Stimulated activated naive CD8-positive, alpha-beta T cell treated with anti-CD3 and anti-CD28 coated beads, Interleukin-15, Interleukin-2, amounts not matched to agents 100 ng/mL and 50 ng/mL, for 24 hours (primary cell): ENCODE data around the gene FOXF2.

Experiments used
- H3K27ac Mint-ChIP-seq: one replicate; pipeline ENCODE4 v1.8.0; 2021; ENCODE audit warnings: mild to moderate bottlenecking, mixed read lengths
- H3K27me3 Mint-ChIP-seq: one replicate; pipeline ENCODE4 v1.8.0; 2021; ENCODE audit warnings: mixed read lengths
- H3K36me3 Mint-ChIP-seq: one replicate; pipeline ENCODE4 v1.8.0; 2021; ENCODE audit warnings: low read depth, mixed read lengths
- H3K4me1 Mint-ChIP-seq: one replicate; pipeline ENCODE4 v1.8.0; 2021; ENCODE audit warnings: low read depth, mixed read lengths
- H3K4me3 Mint-ChIP-seq: one replicate; pipeline ENCODE4 v1.8.0; 2021; ENCODE audit warnings: mild to moderate bottlenecking, mixed read lengths
- H3K9me3 Mint-ChIP-seq: one replicate; pipeline ENCODE4 v1.8.0; 2021; ENCODE audit warnings: mixed read lengths

FOXF2 gene

GRCh38 chr6:1406306-1407072 lies 17.1 kb downstream of the FOXF2 start:
- Mint-ChIP-seq H3K36me3 (no peaks in the 10 kb centered on the region), H3K4me3 (no peak overlapping the region), H3K27me3 (peaks cover 28% of the 10 kb centered on the region), H3K9me3 (no peaks in the 10 kb centered on the region), H3K27ac (no peak overlapping the region), H3K4me1 (no peaks in the 10 kb centered on the region)

GRCh38 chr6:1407499-1407990 lies 18.2 kb downstream of the FOXF2 start:
- H3K4me3 Mint-ChIP-seq: no peak overlapping the region
- no peaks in the 10 kb centered on the region for H3K36me3 Mint-ChIP-seq
- H3K9me3 Mint-ChIP-seq: no peaks in the 10 kb centered on the region
- no peak overlapping the region for H3K27ac Mint-ChIP-seq
- peaks cover 30% of the 10 kb centered on the region for H3K27me3 Mint-ChIP-seq
- no peaks in the 10 kb centered on the region for H3K4me1 Mint-ChIP-seq

- H3K4me3 Mint-ChIP-seq: no peak overlapping the region
- H3K27me3 Mint-ChIP-seq: peaks cover 32% of the 10 kb centered on the region
- no peaks in the 10 kb centered on the region for H3K4me1 Mint-ChIP-seq
- H3K36me3 Mint-ChIP-seq: no peaks in the 10 kb centered on the region
- H3K9me3 Mint-ChIP-seq: no peaks in the 10 kb centered on the region
- no peak overlapping the region for H3K27ac Mint-ChIP-seq
Measured at GRCh38 chr6:1409774-1410465, 20.5 kb downstream of the FOXF2 start.

- Mint-ChIP-seq H3K4me3 (no peak overlapping the region), H3K27ac (no peak overlapping the region), H3K36me3 (no peaks in the 10 kb centered on the region), H3K4me1 (no peaks in the 10 kb centered on the region), H3K9me3 (no peaks in the 10 kb centered on the region), H3K27me3 (peaks cover 39% of the 10 kb centered on the region)
Measured at GRCh38 chr6:1412901-1413300, 23.5 kb downstream of the FOXF2 start.

GRCh38 chr6:1415416-1416063 lies 26.2 kb downstream of the FOXF2 start:
- Mint-ChIP-seq H3K9me3 (peaks cover 5% of the 10 kb centered on the region), H3K27me3 (peaks cover 24% of the 10 kb centered on the region), H3K4me3 (no peak overlapping the region), H3K27ac (no peak overlapping the region), H3K36me3 (no peaks in the 10 kb centered on the region), H3K4me1 (no peaks in the 10 kb centered on the region)

- Mint-ChIP-seq H3K9me3 (peaks cover 11% of the 10 kb centered on the region), H3K27me3 (peaks cover 28% of the 10 kb centered on the region), H3K27ac (no peak overlapping the region), H3K4me1 (no peaks in the 10 kb centered on the region), H3K36me3 (no peaks in the 10 kb centered on the region), H3K4me3 (no peak overlapping the region)
Measured at GRCh38 chr6:1416191-1416760, 26.9 kb downstream of the FOXF2 start.

- Mint-ChIP-seq H3K36me3 (no peaks in the 10 kb centered on the region), H3K27me3 (peaks cover 27% of the 10 kb centered on the region), H3K27ac (no peak overlapping the region), H3K9me3 (peaks cover 11% of the 10 kb centered on the region), H3K4me3 (no peak overlapping the region), H3K4me1 (no peaks in the 10 kb centered on the region)
Measured at GRCh38 chr6:1416820-1417219, 27.4 kb downstream of the FOXF2 start.

GRCh38 chr6:1417718-1418117 lies 28.3 kb downstream of the FOXF2 start:
- no peaks in the 10 kb centered on the region for H3K4me1 Mint-ChIP-seq
- no peak overlapping the region for H3K4me3 Mint-ChIP-seq
- H3K27me3 Mint-ChIP-seq: peaks cover 26% of the 10 kb centered on the region
- no peaks in the 10 kb centered on the region for H3K36me3 Mint-ChIP-seq
- H3K9me3 Mint-ChIP-seq: peaks cover 11% of the 10 kb centered on the region
- H3K27ac Mint-ChIP-seq: no peak overlapping the region

- H3K36me3 Mint-ChIP-seq: no peaks in the 10 kb centered on the region
- H3K9me3 Mint-ChIP-seq: peaks cover 11% of the 10 kb centered on the region
- no peaks in the 10 kb centered on the region for H3K4me1 Mint-ChIP-seq
- no peak overlapping the region for H3K27ac Mint-ChIP-seq
- H3K4me3 Mint-ChIP-seq: no peak overlapping the region
- H3K27me3 Mint-ChIP-seq: peaks cover 28% of the 10 kb centered on the region
Measured at GRCh38 chr6:1418471-1419191, 29.3 kb downstream of the FOXF2 start.

- peaks cover 11% of the 10 kb centered on the region for H3K9me3 Mint-ChIP-seq
- no peak overlapping the region for H3K4me3 Mint-ChIP-seq
- H3K36me3 Mint-ChIP-seq: no peaks in the 10 kb centered on the region
- H3K4me1 Mint-ChIP-seq: peaks cover 3% of the 10 kb centered on the region
- peaks cover 41% of the 10 kb centered on the region for H3K27me3 Mint-ChIP-seq
- H3K27ac Mint-ChIP-seq: no peak overlapping the region
Measured at GRCh38 chr6:1420382-1420781, 31.0 kb downstream of the FOXF2 start.

GRCh38 chr6:1422290-1422689 lies 32.9 kb downstream of the FOXF2 start:
- H3K9me3 Mint-ChIP-seq: peaks cover 11% of the 10 kb centered on the region
- no peaks in the 10 kb centered on the region for H3K36me3 Mint-ChIP-seq
- peaks cover 55% of the 10 kb centered on the region for H3K27me3 Mint-ChIP-seq
- H3K27ac Mint-ChIP-seq: no peak overlapping the region
- H3K4me1 Mint-ChIP-seq: peaks cover 3% of the 10 kb centered on the region
- no peak overlapping the region for H3K4me3 Mint-ChIP-seq

GRCh38 chr6:1423578-1423977 lies 34.2 kb downstream of the FOXF2 start:
- Mint-ChIP-seq H3K27ac (no peak overlapping the region), H3K4me3 (no peak overlapping the region), H3K4me1 (peaks cover 3% of the 10 kb centered on the region), H3K27me3 (peaks cover 49% of the 10 kb centered on the region), H3K9me3 (peaks cover 11% of the 10 kb centered on the region), H3K36me3 (no peaks in the 10 kb centered on the region)

GRCh38 chr6:1424306-1424927 lies 35.0 kb downstream of the FOXF2 start:
- Mint-ChIP-seq H3K4me3 (no peak overlapping the region), H3K27ac (no peak overlapping the region), H3K4me1 (peaks cover 3% of the 10 kb centered on the region), H3K27me3 (peaks cover 49% of the 10 kb centered on the region), H3K36me3 (no peaks in the 10 kb centered on the region), H3K9me3 (peaks cover 11% of the 10 kb centered on the region)

- Mint-ChIP-seq H3K36me3 (no peaks in the 10 kb centered on the region), H3K9me3 (no peaks in the 10 kb centered on the region), H3K27ac (no peak overlapping the region), H3K27me3 (peaks cover 36% of the 10 kb centered on the region), H3K4me3 (no peak overlapping the region), H3K4me1 (peaks cover 3% of the 10 kb centered on the region)
Measured at GRCh38 chr6:1426416-1426815, 37.0 kb downstream of the FOXF2 start.
